VCaP (cell line): ENCODE results near the gene DOCK3.
A peak's percentile ranks its signal among the peaks of the same experiment; 100 is the strongest.
"Not testable (repeated sequence)": the region's sequence is repeated elsewhere in the genome, so short reads cannot be mapped to it uniquely, and the experiment has no call there.

ENCODE experiments used
- H3K27ac ChIP-seq: fragments of 450-650 bp; 2 replicates; pipeline ENCODE4 v1.5.1; 2017
- TF ChIP-seq, protein P1 (sequence below): fragments of 450-650 bp; conservative IDR thresholded peaks from 2 replicates; pipeline ENCODE4 v1.5.1; 2017; ENCODE audit warnings: mild to moderate bottlenecking, moderate library complexity

Gene DOCK3

GRCh38 chr3:51307458-51307857, 632.7 kb downstream of the DOCK3 start:
- H3K27ac ChIP-seq: no peak overlapping the region
- TF ChIP-seq, protein P1, sequence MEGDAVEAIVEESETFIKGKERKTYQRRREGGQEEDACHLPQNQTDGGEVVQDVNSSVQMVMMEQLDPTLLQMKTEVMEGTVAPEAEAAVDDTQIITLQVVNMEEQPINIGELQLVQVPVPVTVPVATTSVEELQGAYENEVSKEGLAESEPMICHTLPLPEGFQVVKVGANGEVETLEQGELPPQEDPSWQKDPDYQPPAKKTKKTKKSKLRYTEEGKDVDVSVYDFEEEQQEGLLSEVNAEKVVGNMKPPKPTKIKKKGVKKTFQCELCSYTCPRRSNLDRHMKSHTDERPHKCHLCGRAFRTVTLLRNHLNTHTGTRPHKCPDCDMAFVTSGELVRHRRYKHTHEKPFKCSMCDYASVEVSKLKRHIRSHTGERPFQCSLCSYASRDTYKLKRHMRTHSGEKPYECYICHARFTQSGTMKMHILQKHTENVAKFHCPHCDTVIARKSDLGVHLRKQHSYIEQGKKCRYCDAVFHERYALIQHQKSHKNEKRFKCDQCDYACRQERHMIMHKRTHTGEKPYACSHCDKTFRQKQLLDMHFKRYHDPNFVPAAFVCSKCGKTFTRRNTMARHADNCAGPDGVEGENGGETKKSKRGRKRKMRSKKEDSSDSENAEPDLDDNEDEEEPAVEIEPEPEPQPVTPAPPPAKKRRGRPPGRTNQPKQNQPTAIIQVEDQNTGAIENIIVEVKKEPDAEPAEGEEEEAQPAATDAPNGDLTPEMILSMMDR: no peak

GRCh38 chr3:51307945-51308607, 633.3 kb downstream of the DOCK3 start:
- not testable (repeated sequence) for H3K27ac ChIP-seq

- TF ChIP-seq, protein P1: peak; percentile 75
- no peak overlapping the region for H3K27ac ChIP-seq
These were observed 636.3 kb downstream of the DOCK3 start for GRCh38 chr3:51311055-51311454.

DNA sequence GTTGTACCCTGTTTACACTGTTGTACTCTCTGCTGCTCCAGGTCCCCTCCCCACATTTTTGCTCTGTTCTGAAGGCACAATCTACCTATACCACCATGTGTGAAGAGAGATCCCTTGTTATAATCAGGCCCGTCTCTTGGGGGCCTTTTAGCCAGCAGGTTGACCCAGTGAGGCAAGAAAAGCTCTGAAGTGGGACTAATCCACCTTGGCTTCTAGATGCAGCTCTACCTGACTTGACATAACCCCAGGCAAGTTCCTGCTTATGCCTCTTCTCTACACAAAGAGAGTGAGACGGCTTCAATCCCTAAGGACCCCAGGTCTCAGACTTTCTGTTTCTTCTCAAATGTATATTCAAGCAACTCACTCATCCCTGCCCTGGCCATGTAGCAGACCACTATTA, 653.5 kb downstream of the DOCK3 start:
- TF ChIP-seq, protein P1: no peak
- no peak overlapping the region for H3K27ac ChIP-seq

DNA sequence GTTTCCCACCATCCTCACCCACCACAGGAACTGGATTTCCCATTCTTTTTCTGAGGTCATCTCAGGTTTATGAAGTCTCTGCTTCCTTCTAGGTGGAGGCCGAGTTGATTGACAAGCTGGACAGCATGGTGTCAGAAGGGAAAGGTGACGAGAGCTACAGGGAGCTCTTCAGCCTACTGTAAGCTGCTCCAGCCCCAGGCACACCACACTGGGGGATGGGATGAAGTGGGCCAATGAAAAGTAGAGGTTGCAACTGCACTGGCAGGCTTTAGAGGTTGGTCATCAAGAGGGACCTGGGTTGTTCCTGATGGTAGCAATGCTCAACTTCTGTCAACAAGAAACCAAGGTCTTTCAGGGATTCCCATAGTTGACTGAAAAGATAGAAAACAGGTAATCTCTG, 655.3 kb downstream of the DOCK3 start:
- H3K27ac ChIP-seq: no peak overlapping the region
- TF ChIP-seq, protein P1: no peak

DNA sequence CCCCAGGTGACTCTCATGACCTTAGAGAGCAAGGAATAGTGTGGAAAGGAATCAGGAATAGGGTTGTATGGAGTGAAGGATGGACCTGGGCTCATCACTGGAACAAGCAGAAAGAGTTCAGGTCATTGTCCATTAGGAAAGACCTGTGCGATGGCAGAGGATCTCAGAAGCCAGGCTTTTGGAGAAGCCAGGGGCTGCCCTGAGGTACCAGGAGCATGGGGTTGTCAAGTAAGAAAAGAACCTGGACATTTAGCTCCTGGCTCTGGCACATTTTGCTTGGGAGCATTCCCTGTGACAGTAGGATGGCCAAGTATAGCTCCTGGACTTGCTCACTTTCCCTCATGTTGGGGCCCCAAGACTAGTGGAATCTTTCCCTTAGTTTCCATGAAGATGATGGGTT, 657.4 kb downstream of the DOCK3 start:
- TF ChIP-seq, protein P1: no peak
- no peak overlapping the region for H3K27ac ChIP-seq

- no peak overlapping the region for H3K27ac ChIP-seq
- TF ChIP-seq, protein P1: no peak
These were observed 658.3 kb downstream of the DOCK3 start for GRCh38 chr3:51333021-51333420.

DNA sequence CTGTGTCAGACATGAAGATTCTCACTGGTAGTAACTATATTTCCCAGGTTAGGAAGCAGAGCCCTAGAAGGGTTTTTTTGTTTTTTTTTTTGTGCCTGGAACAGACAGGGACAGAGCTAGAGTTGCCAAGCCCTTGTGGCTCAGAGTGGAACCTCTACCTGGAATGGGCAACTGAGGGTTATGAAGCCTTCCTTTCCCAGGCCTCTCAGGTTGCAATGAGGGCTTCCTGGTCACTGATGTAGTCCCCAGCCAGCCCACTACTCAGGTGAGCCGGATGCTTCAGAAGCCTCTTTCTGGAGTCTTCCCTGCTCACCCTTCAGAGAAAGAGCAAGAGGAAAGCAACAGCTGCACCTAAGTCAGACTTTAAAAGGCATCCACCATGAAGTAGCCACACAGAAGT, 661.5 kb downstream of the DOCK3 start:
- TF ChIP-seq, protein P1: no peak
- no peak overlapping the region for H3K27ac ChIP-seq
